Measurements from ENCODE around the gene RALGDS.

DNA sequence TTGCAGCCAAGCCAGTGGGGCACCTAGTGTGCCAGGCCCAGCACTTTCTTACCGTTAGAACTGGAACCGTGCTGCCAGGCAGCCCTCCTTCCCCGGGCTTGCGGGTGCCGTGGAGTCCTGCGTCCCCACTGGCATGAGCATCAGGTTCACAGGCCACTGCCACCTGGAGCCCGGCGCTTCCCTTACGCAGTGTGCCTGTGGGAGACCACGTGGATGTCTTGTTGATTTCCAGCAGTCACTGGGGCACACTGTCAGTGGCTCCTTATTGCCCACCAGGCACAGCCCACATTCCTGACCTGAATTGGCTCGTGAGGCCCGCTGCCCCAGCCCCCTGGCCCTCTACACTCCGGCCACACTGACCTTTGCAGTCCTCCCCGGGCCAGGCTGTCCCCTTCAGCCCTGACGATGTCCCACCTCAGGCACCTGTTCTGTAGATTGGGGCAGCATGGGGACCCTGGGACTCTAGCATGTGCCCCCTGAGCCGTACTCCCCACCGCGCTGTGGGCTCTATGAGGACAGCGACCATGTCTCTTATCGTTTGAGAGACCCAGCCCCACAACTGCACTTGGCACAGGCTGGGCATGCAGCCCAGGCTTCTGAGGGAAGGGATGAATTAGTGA lies 69.6 kb downstream of the RALGDS start:
- TF ChIP-seq, protein P1, sequence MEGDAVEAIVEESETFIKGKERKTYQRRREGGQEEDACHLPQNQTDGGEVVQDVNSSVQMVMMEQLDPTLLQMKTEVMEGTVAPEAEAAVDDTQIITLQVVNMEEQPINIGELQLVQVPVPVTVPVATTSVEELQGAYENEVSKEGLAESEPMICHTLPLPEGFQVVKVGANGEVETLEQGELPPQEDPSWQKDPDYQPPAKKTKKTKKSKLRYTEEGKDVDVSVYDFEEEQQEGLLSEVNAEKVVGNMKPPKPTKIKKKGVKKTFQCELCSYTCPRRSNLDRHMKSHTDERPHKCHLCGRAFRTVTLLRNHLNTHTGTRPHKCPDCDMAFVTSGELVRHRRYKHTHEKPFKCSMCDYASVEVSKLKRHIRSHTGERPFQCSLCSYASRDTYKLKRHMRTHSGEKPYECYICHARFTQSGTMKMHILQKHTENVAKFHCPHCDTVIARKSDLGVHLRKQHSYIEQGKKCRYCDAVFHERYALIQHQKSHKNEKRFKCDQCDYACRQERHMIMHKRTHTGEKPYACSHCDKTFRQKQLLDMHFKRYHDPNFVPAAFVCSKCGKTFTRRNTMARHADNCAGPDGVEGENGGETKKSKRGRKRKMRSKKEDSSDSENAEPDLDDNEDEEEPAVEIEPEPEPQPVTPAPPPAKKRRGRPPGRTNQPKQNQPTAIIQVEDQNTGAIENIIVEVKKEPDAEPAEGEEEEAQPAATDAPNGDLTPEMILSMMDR (conservative IDR thresholded peaks at IDR 0.05; ENCODE audit: low read depth in 2 of 2) = no peak
- TF ChIP-seq EZH2 (IDR thresholded peaks at IDR 0.05; ENCODE audit: low read depth, unreplicated experiment) (no peak), REST (IDR thresholded peaks at IDR 0.05; ENCODE audit: unreplicated experiment) (no peak), STAT1 (IDR thresholded peaks at IDR 0.05; ENCODE audit: unreplicated experiment) (no peak), POLR2AphosphoS5 (IDR thresholded peaks at IDR 0.05; ENCODE audit: low read depth) (no peak), CREB1 (CRISPR knock-in tag; IDR thresholded peaks at IDR 0.05; ENCODE audit: low read depth) (no peak), EZH2phosphoT487 (IDR thresholded peaks at IDR 0.05; ENCODE audit: unreplicated experiment) (no peak), JUNB (IDR thresholded peaks at IDR 0.05; ENCODE audit: unreplicated experiment) (no peak), NANOG (IDR thresholded peaks at IDR 0.05; ENCODE audit: borderline replicate concordance) (no peak)
